ENCODE measurements around the gene SLC38A4.
"Not testable (repeated sequence)": the region's sequence is repeated elsewhere in the genome, so short reads cannot be mapped to it uniquely, and the experiment has no call there.

SLC38A4 gene

DNA sequence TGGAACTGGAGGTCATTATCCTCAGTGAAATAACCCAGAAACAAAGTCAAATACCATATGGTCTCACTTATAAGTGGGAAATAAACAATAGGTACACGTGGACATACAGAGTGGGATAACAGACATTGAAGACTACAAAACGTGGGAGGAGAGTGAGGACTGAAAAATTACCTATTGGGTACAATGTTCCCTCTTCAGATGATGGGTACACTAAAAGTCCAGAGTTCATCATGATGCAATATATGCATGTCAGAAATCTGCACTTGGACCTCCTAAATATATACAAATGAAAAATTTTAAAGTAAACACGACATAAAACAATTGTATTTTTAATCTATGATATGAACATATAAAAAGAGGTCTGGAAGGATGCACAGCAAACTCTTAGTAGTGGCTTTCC, 71.2 kb downstream of the SLC38A4 start:
- TF ChIP-seq, protein P1, sequence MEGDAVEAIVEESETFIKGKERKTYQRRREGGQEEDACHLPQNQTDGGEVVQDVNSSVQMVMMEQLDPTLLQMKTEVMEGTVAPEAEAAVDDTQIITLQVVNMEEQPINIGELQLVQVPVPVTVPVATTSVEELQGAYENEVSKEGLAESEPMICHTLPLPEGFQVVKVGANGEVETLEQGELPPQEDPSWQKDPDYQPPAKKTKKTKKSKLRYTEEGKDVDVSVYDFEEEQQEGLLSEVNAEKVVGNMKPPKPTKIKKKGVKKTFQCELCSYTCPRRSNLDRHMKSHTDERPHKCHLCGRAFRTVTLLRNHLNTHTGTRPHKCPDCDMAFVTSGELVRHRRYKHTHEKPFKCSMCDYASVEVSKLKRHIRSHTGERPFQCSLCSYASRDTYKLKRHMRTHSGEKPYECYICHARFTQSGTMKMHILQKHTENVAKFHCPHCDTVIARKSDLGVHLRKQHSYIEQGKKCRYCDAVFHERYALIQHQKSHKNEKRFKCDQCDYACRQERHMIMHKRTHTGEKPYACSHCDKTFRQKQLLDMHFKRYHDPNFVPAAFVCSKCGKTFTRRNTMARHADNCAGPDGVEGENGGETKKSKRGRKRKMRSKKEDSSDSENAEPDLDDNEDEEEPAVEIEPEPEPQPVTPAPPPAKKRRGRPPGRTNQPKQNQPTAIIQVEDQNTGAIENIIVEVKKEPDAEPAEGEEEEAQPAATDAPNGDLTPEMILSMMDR (conservative IDR thresholded peaks at IDR 0.05; ENCODE audit: control insufficient read depth, insufficient read depth, low read depth, low read length) = no peak
- no peak for DNase-seq (ENCODE audit: low read depth)
- no peak overlapping the region for H3K4me3 ChIP-seq (ENCODE audit: control insufficient read depth, low read depth, low read length)

DNA sequence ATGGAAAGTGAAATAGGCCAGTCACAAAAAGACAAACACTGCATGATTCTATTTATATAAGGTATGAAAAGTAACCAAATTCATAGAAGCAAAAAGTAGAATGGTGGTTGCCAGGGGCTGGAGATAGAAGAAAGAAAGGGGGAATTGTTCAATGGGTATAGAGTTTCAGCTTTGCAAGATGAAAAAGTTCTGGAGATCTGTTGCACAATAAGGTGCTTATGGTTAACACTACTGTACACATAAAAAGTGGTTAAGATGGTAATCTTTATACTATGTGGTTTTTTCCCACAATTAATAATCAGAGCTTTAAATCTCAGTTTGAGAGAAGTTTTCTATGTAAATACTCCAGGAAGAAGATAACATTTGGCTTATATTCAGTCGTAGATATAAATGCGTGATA, 73.4 kb downstream of the SLC38A4 start:
- TF ChIP-seq, protein P1 (conservative IDR thresholded peaks at IDR 0.05; ENCODE audit: control insufficient read depth, insufficient read depth, low read depth, low read length) = no peak
- no peak for DNase-seq (ENCODE audit: low read depth)
- H3K4me3 ChIP-seq (ENCODE audit: control insufficient read depth, low read depth, low read length) = no peak overlapping the region

DNA sequence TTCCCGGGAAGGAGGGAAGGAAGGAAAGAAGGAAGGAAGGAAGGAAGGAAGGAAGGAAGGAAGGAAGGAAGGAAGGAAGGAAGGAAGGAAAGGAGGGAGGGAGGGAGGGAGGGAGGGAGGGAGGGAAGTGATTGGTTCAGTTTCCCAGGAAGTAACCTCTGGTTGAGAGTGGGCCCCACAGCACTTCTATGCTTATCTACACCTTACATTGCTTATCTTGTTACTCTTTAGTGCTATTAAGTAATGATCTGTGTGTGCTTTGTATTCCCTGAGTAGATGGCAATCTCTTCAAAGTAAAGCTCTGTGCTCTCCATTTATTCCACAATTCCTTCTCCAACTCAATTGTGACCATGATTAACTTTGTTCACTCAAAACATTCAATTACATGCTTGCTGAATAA, 74.6 kb downstream of the SLC38A4 start:
- DNase-seq (ENCODE audit: low read depth) = no peak
- TF ChIP-seq, protein P1 (conservative IDR thresholded peaks at IDR 0.05; ENCODE audit: control insufficient read depth, insufficient read depth, low read depth, low read length) = no peak
- H3K4me3 ChIP-seq (ENCODE audit: control insufficient read depth, low read depth, low read length) = no peak overlapping the region

DNA sequence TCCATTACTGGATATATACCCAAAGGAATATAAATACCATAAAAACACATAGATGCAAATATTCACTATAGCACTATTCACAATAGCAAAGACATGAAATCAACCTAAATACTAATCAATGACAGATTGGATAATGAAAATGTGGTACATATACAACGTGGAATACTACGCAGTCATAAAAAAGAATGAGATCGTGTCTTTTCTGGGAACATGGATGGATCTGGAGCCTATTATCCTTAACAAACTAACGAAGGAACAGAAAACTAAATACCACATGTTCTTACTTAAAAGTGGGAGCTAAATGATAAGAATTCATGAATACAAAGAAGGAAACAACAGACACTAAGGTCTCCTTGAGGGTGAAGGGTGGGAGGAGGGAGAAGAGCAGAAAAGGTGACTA, 76.5 kb downstream of the SLC38A4 start:
- DNase-seq (ENCODE audit: low read depth) = no peak
- TF ChIP-seq, protein P1 (conservative IDR thresholded peaks at IDR 0.05; ENCODE audit: control insufficient read depth, insufficient read depth, low read depth, low read length) = no peak
- no peak overlapping the region for H3K4me3 ChIP-seq (ENCODE audit: control insufficient read depth, low read depth, low read length)

DNA sequence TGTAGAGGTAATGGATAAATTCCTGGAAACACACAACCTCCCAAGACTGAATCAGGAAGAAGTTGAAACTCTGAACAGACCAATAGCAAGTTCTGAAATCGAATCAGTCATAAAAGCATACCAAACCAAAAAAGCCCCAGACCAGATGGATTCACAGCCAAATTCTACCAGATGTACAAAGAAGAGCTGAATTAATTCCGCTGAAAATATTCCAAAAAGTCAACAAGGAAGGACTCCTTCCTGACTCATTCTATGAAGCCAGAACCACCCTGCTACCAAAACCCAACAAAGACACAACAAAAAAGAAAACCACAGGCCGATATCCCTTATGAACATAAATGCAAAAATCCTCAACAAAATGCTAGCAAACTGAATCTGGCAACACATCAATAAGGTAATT, 81.5 kb downstream of the SLC38A4 start:
- DNase-seq (ENCODE audit: low read depth) = no peak
- TF ChIP-seq, protein P1 (conservative IDR thresholded peaks at IDR 0.05; ENCODE audit: control insufficient read depth, insufficient read depth, low read depth, low read length) = no peak

DNA sequence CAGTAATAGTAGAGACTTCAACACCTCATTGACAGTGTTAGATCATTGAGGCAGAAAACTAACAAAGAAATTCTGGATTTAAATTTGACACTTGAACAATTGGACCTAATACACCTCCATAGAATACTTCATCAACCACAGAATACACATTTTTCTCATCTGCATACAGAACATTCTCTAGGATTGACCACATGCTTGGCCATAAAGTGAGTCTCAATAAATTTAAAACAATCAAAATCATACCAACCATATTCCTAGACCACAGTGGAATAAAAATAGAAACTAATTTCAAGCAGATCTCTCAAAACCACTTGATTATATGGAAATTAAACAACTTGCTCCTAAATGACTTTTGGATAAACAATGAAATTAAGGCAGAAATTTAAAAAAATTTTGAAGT, 82.3 kb downstream of the SLC38A4 start:
- DNase-seq (ENCODE audit: low read depth) = no peak
- H3K4me3 ChIP-seq (ENCODE audit: control insufficient read depth, low read depth, low read length) = no peak overlapping the region
- TF ChIP-seq, protein P1 (conservative IDR thresholded peaks at IDR 0.05; ENCODE audit: control insufficient read depth, insufficient read depth, low read depth, low read length) = no peak

More for the DNA sequence above, 81.5 kb downstream of the SLC38A4 start:
- no peak overlapping the region for H3K4me3 ChIP-seq (ENCODE audit: control insufficient read depth, low read depth, low read length)

DNA sequence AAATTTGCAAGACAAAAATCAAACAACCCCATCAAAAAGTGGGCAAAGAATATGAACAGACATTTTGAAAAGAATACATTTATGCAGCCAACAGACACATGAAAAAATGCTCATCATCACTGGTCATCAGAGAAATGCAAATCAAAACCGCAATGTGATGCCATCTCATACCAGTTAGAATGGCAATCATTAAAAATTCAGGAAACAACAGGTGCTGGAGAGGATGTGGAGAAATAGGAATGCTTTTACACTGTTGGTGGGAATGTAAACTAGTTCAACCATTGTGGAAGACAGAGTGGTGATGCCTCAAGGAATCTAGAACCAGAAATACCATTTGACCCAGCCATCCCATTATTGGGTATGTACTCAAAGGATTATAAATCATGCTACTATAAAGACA, 83.5 kb downstream of the SLC38A4 start:
- not testable (repeated sequence) for H3K4me3 ChIP-seq (ENCODE audit: control insufficient read depth, low read depth, low read length); DNase-seq (ENCODE audit: low read depth)
